Left lung (tissue), 10 donors: ENCODE data around the gene ZDHHC5. TPM values are rescaled to one million over a fixed set of nuclear protein-coding genes. Genes with fewer than 3 reads are reported as not detected.

Experiments used
- ATAC-seq: fragments of 200-7000 bp; cut with Tn5 transposase; one replicate; pipeline ENCODE4 v1.9.1; 2020; ENCODE audit warnings: moderate library complexity
- DNase-seq, 4 donors: peaks; one replicate each; pipeline ENCODE4 v3.0.0-alpha.2; 2013 to 2020
- H3K27ac ChIP-seq, 2 donors: fragments of 200-600 bp; sonication (generic) in 1 of 2; one replicate each; pipeline versions ENCODE4 v1.5.0 to v1.8.0; 2020 to 2021
- H3K27me3 ChIP-seq, 2 donors: fragments of 200-600 bp; sonication (generic) in 1 of 2; one replicate each; pipeline versions ENCODE4 v1.5.0 to v1.8.0; 2020 to 2021
- H3K36me3 ChIP-seq, 2 donors: fragments of 200-600 bp; sonication (generic) in 1 of 2; one replicate each; pipeline versions ENCODE4 v1.5.0 to v1.8.0; 2020 to 2021
- H3K4me1 ChIP-seq, 2 donors: fragments of 200-600 bp; one replicate each; pipeline ENCODE4 v1.8.0; 2021
- H3K4me3 ChIP-seq, 2 donors: fragments of 200-600 bp; sonication (generic) in 1 of 2; one replicate each; pipeline versions ENCODE4 v1.5.0 to v1.8.0; 2020 to 2021; ENCODE audit warnings: mild to moderate bottlenecking in 1 of 2
- H3K9me3 ChIP-seq, 2 donors: fragments of 200-600 bp; sonication (generic) in 1 of 2; one replicate each; pipeline versions ENCODE4 v1.5.0 to v1.8.0; 2020 to 2021
- intact Hi-C, 2 donors: fragments of 100-400 bp; cut with DNase I; formaldehyde crosslinking; loops; one replicate each; pipeline versions ENCODE4 v1.11.2 to v1.14.2; 2022
- polyA plus RNA-seq, 6 donors: library from polyadenylated mRNA; unstranded; fragments of 120-200 nt; gene quantifications; one replicate each; pipeline ENCODE4 v1.2.1, GENCODE V29; 2013; ENCODE audit not compliant: insufficient read length in 6 of 6
- total RNA-seq, 2 donors: library from RNA; stranded (reverse); fragmentation: NEBNext Ultra II Directional; extraction: Animal tissue kit (Norgen Biotek cat#: 25700); gene quantifications; one replicate each; pipeline ENCODE4 v1.2.1, GENCODE V29; 2021
- TF ChIP-seq, protein P1 (sequence below), 2 donors: fragments of 200-600 bp; sonication (generic) in 1 of 2; IDR thresholded peaks; one replicate each; pipeline versions ENCODE4 v1.5.0 to v1.8.0; 2021; ENCODE audit warnings: antibody characterized with exemption in 2 of 2
- donor health status: DM: no; HTN: yes; CAD: no.
- donor health status: DM: no; HTN: no; CAD: no.

The ZDHHC5 gene
- total and polyA plus RNA-seq, 8 donors, result 37.5 to 83.6 (median 43.9) TPM

DNA sequence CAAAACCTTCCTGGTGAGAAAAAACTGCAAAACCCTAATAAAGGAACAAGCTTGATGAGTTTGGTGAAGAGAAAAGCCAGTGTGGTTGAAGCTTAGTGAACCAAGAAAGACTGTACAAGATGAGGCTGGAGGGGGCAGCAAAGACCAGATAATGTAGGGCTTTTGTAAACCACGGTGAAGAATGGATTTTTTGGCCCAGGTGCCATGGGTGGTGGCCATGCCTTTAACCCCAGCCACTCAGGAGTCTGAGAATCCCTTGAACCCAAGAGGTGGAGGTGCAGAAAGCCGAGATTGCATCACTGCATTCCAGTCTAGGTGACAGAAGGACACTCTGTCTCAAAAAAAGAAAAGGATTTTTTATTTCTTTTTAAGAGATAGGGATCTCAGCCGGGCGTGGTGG lies 5.0 kb upstream of the ZDHHC5 start:
- TF ChIP-seq, protein P1, sequence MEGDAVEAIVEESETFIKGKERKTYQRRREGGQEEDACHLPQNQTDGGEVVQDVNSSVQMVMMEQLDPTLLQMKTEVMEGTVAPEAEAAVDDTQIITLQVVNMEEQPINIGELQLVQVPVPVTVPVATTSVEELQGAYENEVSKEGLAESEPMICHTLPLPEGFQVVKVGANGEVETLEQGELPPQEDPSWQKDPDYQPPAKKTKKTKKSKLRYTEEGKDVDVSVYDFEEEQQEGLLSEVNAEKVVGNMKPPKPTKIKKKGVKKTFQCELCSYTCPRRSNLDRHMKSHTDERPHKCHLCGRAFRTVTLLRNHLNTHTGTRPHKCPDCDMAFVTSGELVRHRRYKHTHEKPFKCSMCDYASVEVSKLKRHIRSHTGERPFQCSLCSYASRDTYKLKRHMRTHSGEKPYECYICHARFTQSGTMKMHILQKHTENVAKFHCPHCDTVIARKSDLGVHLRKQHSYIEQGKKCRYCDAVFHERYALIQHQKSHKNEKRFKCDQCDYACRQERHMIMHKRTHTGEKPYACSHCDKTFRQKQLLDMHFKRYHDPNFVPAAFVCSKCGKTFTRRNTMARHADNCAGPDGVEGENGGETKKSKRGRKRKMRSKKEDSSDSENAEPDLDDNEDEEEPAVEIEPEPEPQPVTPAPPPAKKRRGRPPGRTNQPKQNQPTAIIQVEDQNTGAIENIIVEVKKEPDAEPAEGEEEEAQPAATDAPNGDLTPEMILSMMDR (IDR thresholded peaks at IDR 0.05), result no peak
- H3K27ac ChIP-seq, result no peak overlapping the region
- peaks cover 0 to 37% of the 10 kb centered on the region in 2 donors for H3K36me3 ChIP-seq
- peaks cover 7 to 27% of the 10 kb centered on the region in 2 donors for H3K4me1 ChIP-seq
- intact Hi-C loops, result no loop called here
- no peaks in the 10 kb centered on the region for H3K27me3 ChIP-seq
- H3K4me3 ChIP-seq, result no peak overlapping the region
- ATAC-seq (no peak), DNase-seq (no peak)
- H3K9me3 ChIP-seq, result no peaks in the 10 kb centered on the region

DNA sequence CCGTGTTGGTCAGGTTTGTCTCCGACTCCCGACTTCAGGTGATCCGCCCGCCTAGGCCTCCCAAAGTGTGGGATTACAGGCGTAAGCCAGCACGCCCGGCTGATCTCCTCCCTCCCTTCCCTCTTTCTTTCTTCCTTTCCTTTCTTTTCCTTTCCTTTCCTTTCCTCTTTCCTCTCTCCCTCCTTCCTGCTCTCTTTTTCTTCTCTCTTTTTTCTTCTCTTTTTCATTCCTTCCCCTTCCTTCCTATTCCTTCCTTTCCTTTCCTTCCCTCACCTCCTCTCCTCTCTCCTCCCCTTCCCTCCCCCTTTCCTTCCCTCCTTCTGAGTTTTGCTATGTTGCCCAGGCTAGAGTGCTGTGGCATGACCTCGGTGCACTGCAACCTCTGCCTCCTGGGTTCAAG lies 3.9 kb upstream of the ZDHHC5 start:
- DNase-seq (no peak), ATAC-seq (no peak)
- Histone ChIP-seq H3K36me3 (peaks cover 0 to 37% of the 10 kb centered on the region in 2 donors), H3K27ac (no peak overlapping the region), H3K9me3 (no peaks in the 10 kb centered on the region), H3K27me3 (no peaks in the 10 kb centered on the region), H3K4me3 (no peak overlapping the region), H3K4me1 (peaks cover under 1 to 19% of the 10 kb centered on the region in 2 donors)
- intact Hi-C loops, result no loop called here
- TF ChIP-seq, protein P1 (IDR thresholded peaks at IDR 0.05), result no peak

DNA sequence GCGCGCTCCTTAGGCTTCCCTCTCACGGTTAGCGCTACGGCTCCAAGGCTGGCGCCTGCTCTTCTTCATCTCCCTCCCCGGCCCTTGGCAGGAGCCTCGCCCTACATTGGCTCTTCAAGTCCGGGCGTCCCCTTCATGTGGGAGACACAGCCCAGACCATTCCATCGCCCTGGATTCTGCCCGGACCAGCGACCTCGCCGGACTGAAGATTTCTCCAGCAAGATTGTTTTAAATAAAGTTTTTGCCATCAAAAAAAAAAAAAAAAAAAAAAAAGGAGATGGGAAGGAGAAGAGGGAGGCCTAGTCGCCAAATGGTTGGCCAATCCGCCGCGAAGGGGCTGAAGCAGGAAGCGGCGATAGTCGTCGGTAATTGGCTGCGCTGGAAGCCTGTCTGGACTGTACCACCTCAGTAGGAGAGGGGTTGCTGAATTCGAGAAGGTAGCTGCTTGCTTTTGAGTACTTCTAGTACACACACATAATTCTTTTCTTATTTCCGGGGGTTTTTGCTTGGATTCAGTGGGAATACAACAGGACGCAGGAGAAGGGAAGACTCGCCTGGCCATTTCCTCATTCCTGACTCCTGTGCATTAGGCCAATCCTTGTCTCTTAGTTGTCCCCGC lies 688 bp upstream of the ZDHHC5 start:
- ATAC-seq (peak; percentile 91), DNase-seq (peak; percentile 95 to 100 (median 99))
- Histone ChIP-seq H3K4me3 (peak overlapping the region; percentile 92 to 99), H3K9me3 (no peaks in the 10 kb centered on the region), H3K27me3 (no peaks in the 10 kb centered on the region), H3K27ac (peak overlapping the region; percentile 98 to 99), H3K4me1 (peaks cover 16 to 38% of the 10 kb centered on the region in 2 donors), H3K36me3 (peaks cover 0 to 15% of the 10 kb centered on the region in 2 donors)
- intact Hi-C loops, result no loop called here
- TF ChIP-seq, protein P1 (IDR thresholded peaks at IDR 0.05), result no peak

DNA sequence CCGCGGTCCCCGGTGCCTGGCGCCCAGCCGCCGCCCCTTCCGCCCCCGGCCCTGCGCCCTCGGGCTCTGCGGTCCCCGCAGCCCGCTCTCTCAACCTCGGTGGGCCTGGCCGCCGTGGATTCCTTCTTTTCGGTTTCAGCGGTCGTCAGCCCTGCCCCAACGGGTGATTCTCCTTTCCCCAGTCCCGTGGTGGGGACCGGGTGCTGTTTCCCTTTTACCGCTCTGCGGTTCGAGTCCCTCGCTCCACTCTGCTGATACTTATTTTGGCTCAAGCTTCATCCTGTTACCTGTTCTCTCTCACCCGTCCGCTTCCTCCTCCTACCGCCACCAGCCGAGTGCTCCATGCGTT lies 494 bp downstream of the ZDHHC5 start:
- H3K4me3 ChIP-seq, result peak overlapping the region; percentile 92 to 99
- H3K9me3 ChIP-seq, result no peaks in the 10 kb centered on the region
- intact Hi-C loops, result no loop called here
- H3K36me3 ChIP-seq, result peaks cover 0 to 21% of the 10 kb centered on the region in 2 donors
- H3K27ac ChIP-seq, result peak overlapping the region; percentile 98 to 99
- ATAC-seq, result peak; percentile 6
- peaks cover 16 to 38% of the 10 kb centered on the region in 2 donors for H3K4me1 ChIP-seq
- TF ChIP-seq, protein P1 (IDR thresholded peaks at IDR 0.05), result no peak
- DNase-seq, result no peak
- H3K27me3 ChIP-seq, result no peaks in the 10 kb centered on the region

DNA sequence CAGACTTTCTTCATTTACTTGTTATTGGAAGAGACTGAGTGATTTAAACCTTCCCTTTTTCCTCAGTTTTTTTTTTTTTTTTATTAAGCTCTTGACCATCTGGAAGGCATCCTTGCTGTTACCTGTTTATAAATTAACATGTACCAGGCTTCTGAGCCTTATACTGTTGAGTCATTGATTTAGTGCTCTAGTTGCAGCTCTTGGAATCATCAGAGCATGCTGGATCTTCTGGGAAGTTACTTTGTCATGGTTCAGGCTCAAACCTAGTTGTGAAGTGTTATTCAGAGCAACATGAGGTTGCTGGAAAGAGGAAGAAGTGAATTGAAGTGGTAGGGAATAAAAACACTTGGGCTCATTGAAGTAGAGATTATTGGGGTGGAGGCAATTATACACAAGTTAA lies 6.3 kb downstream of the ZDHHC5 start:
- peaks cover 0 to 73% of the 10 kb centered on the region in 2 donors for H3K36me3 ChIP-seq
- H3K27ac ChIP-seq, result no peak overlapping the region
- H3K9me3 ChIP-seq, result no peaks in the 10 kb centered on the region
- H3K4me1 ChIP-seq, result peaks cover 12 to 38% of the 10 kb centered on the region in 2 donors
- TF ChIP-seq, protein P1 (IDR thresholded peaks at IDR 0.05), result no peak
- no peak overlapping the region for H3K4me3 ChIP-seq
- ATAC-seq (no peak), DNase-seq (no peak)
- H3K27me3 ChIP-seq, result no peaks in the 10 kb centered on the region
- intact Hi-C loops, result no loop called here
